Astrocyte (in vitro differentiated cells and primary cell): ENCODE data around the gene GALK2.

Source experiments
- EZH2 ChIP-seq: IDR thresholded peaks from 2 replicates; pipeline ENCODE4 v1.6.1; 2012; ENCODE audit warnings: mild to moderate bottlenecking, low read length, inconsistent platforms; ENCODE audit not compliant: insufficient read depth
- TF ChIP-seq, protein P1 (sequence below): IDR thresholded peaks from 2 replicates; pipeline ENCODE4 v1.5.1; 2011; ENCODE audit warnings: low read depth, mild to moderate bottlenecking, inconsistent platforms, low read length, moderate library complexity; ENCODE audit not compliant: insufficient read depth

DNA sequence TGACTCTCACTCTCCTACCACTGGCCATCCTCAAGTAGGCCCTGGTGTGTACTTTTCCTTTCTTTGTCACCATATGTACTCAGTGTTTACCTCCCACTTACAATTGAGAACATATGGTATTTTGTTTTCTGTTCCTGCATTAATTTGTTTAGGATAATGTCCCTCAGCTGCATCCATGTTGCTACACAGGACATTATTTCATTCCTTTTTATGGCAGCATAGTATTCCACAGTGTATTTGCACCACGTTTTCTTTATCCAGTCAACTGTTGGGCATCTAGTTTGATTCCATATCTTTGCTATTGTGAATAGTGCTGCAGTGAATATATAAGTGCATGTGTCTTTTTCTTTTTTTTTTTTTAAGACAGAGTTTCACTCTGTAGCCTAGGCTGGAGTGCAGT is 126.2 kb downstream of the GALK2 start:
- TF ChIP-seq, protein P1, sequence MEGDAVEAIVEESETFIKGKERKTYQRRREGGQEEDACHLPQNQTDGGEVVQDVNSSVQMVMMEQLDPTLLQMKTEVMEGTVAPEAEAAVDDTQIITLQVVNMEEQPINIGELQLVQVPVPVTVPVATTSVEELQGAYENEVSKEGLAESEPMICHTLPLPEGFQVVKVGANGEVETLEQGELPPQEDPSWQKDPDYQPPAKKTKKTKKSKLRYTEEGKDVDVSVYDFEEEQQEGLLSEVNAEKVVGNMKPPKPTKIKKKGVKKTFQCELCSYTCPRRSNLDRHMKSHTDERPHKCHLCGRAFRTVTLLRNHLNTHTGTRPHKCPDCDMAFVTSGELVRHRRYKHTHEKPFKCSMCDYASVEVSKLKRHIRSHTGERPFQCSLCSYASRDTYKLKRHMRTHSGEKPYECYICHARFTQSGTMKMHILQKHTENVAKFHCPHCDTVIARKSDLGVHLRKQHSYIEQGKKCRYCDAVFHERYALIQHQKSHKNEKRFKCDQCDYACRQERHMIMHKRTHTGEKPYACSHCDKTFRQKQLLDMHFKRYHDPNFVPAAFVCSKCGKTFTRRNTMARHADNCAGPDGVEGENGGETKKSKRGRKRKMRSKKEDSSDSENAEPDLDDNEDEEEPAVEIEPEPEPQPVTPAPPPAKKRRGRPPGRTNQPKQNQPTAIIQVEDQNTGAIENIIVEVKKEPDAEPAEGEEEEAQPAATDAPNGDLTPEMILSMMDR = no peak
- TF ChIP-seq EZH2 = no peak
